ENCODE data around the gene HOXA7. TPM values are rescaled to one million over a fixed set of nuclear protein-coding genes. Genes with fewer than 3 reads are reported as not detected.
A peak's percentile ranks its signal among the peaks of the same experiment; 100 is the strongest.

The HOXA7 gene
- total and polyA plus RNA-seq, 2 experiments from 2014 or later = 0.24 TPM; not detected in 1

GRCh38 chr7:27192546-27193334, 36.3 kb upstream of the HOXA7 start:
- H3K4me1 ChIP-seq (ENCODE audit: insufficient read depth) = peaks cover 38% of the 10 kb centered on the region
- H3K9me2 ChIP-seq (ENCODE audit: insufficient read depth) = no peaks in the 10 kb centered on the region
- H3K36me3 ChIP-seq (ENCODE audit: insufficient read depth) = no peaks in the 10 kb centered on the region
- H3K27ac ChIP-seq (ENCODE audit: low read depth) = no peak overlapping the region
- H3K79me2 ChIP-seq (replicated peaks; ENCODE audit: insufficient read depth) = no peaks in the 10 kb centered on the region
- H3K36me3 Mint-ChIP-seq (ENCODE audit: low read depth) = no peaks in the 10 kb centered on the region
- H3K27me3 ChIP-seq (ENCODE audit: insufficient read depth) = peaks cover 100% of the 10 kb centered on the region
- peak overlapping the region; percentile 40 for H3K4me3 ChIP-seq
- H3K4me2 ChIP-seq = peak overlapping the region; percentile 48; the same call in 1 of the 2 replicates
- peaks cover 36% of the 10 kb centered on the region for H3F3A ChIP-seq (replicated peaks; ENCODE audit: low read depth)
- no peak for DNase-seq (ENCODE audit: low spot score)
- H2AFZ ChIP-seq = no peak overlapping the region
- H3K27me3 Mint-ChIP-seq (ENCODE audit: insufficient read depth, low read depth, poor library complexity) = peaks cover 95% of the 10 kb centered on the region
- TF ChIP-seq POLR2AphosphoS5 (IDR thresholded peaks at IDR 0.05; ENCODE audit: low read depth) = no peak
- peak; percentile 78 for TF ChIP-seq EZH2 (IDR thresholded peaks at IDR 0.05; ENCODE audit: low read depth, unreplicated experiment)
- TF ChIP-seq CREB1 (CRISPR knock-in tag; IDR thresholded peaks at IDR 0.05; ENCODE audit: low read depth) = 0 out of 2 replicates have a peak, but pooled peaks have one; percentile 1
- H3K4me3 Mint-ChIP-seq = no peak overlapping the region; the same call in 2 of the 3 replicates
- peak; percentile 23 for ATAC-seq
- H4K20me1 ChIP-seq (replicated peaks; ENCODE audit: insufficient read depth) = peaks cover 31% of the 10 kb centered on the region
- no peaks in the 10 kb centered on the region; the same call in 2 of the 3 replicates for H3K9me3 Mint-ChIP-seq
- H3K27ac Mint-ChIP-seq = no peak overlapping the region
- H3K4me1 Mint-ChIP-seq = peaks cover 22% of the 10 kb centered on the region

DNA sequence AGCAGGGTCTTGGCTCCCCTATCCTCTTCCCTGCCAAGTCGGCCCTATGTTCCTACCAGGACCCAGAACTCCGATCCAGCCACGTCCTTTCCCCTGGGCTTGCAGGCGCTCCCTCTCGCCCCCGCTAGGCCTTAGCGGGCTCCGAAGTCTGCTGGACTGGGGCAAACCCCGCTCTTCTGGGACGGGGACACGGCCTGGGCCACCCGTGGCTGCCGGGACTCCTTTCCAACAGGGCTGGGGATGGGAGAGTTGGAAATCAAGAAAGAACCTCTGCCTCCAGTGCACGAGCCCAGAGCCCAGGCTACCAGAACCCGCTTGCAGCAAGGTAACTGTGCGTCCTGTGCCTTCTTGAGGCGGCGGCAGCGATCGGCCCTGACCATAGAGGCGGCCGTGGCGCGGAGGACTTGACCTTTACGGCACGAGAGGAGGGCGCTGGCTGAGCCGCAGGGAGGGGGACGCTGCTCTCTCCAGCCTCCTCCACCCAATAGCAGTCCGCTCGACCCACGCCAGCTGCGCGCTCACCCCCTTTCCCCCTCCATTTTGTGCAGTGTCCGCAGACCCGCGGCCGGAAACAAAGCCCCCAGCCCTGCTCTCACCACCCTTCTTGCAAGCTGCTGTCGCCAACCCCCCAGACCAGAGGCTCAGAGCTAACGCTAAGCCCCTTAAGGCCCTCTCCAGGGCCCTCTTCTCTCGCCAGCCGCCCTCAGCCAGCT, 35.5 kb upstream of the HOXA7 start:
- H3K9me2 ChIP-seq (ENCODE audit: insufficient read depth) = no peaks in the 10 kb centered on the region
- H3K4me2 ChIP-seq = peak overlapping the region; percentile 48; the same call in 1 of the 2 replicates
- H3K79me2 ChIP-seq (replicated peaks; ENCODE audit: insufficient read depth) = no peaks in the 10 kb centered on the region
- Mint-ChIP-seq H3K9me3 (no peaks in the 10 kb centered on the region; the same call in 2 of the 3 replicates), H3K4me1 (peaks cover 24% of the 10 kb centered on the region), H3K27me3 (ENCODE audit: insufficient read depth, low read depth, poor library complexity) (peaks cover 95% of the 10 kb centered on the region), H3K4me3 (peak overlapping the region; percentile 52; the same call in 2 of the 3 replicates), H3K36me3 (ENCODE audit: low read depth) (no peaks in the 10 kb centered on the region), H3K27ac (no peak overlapping the region)
- no peak overlapping the region for H2AFZ ChIP-seq
- no peaks in the 10 kb centered on the region for H3K36me3 ChIP-seq (ENCODE audit: insufficient read depth)
- peaks cover 46% of the 10 kb centered on the region for H3K4me1 ChIP-seq (ENCODE audit: insufficient read depth)
- H3K27me3 ChIP-seq (ENCODE audit: insufficient read depth) = peaks cover 100% of the 10 kb centered on the region
- peaks cover 42% of the 10 kb centered on the region for H3F3A ChIP-seq (replicated peaks; ENCODE audit: low read depth)
- ATAC-seq (peak; percentile 21), DNase-seq (ENCODE audit: low spot score) (peak; percentile 74)
- no peak overlapping the region for H3K27ac ChIP-seq (ENCODE audit: low read depth)
- H3K4me3 ChIP-seq = peak overlapping the region; percentile 40
- TF ChIP-seq ZNF114 (CRISPR knock-in tag; IDR thresholded peaks at IDR 0.05) = no peak
- TF ChIP-seq EZH2phosphoT487 (IDR thresholded peaks at IDR 0.05; ENCODE audit: unreplicated experiment) = peak; percentile 97
- TF ChIP-seq ZNF331 (CRISPR knock-in tag; IDR thresholded peaks at IDR 0.05; ENCODE audit: low read depth) = no peak
- TF ChIP-seq CTCF (conservative IDR thresholded peaks at IDR 0.05; ENCODE audit: low read depth in 2 of 2) = no peak
- no peak for TF ChIP-seq POLR2AphosphoS5 (IDR thresholded peaks at IDR 0.05; ENCODE audit: low read depth)
- TF ChIP-seq NANOG (IDR thresholded peaks at IDR 0.05; ENCODE audit: borderline replicate concordance) = no peak
- peak; percentile 88 for TF ChIP-seq EZH2 (IDR thresholded peaks at IDR 0.05; ENCODE audit: low read depth, unreplicated experiment)
- TF ChIP-seq STAT1 (IDR thresholded peaks at IDR 0.05; ENCODE audit: unreplicated experiment) = no peak
- H4K20me1 ChIP-seq (replicated peaks; ENCODE audit: insufficient read depth) = peaks cover 35% of the 10 kb centered on the region

Measured in GM23338 (cell line).